Stimulated activated CD4-positive, alpha-beta T cell treated with anti-CD3 and anti-CD28 coated beads, TNF-alpha, amount 100 ng/mL, for 4 hours (primary cell): ENCODE results near the gene METTL2B.
"Not testable (repeated sequence)": the region's sequence is repeated elsewhere in the genome, so short reads cannot be mapped to it uniquely, and the experiment has no call there.

ENCODE experiments used
- DNase-seq, 3 experiments: peaks; one replicate each; pipeline ENCODE4 v3.0.0-alpha.2; 2020; ENCODE audit warnings: low read depth in 3 of 3

METTL2B gene

GRCh38 chr7:128523932-128524524, 47.5 kb downstream of the METTL2B start:
- not testable (repeated sequence) for DNase-seq

- DNase-seq, result not testable (repeated sequence)
Measured at GRCh38 chr7:128525584-128525983, 49.0 kb downstream of the METTL2B start.

GRCh38 chr7:128526062-128526466, 49.5 kb downstream of the METTL2B start:
- DNase-seq, result not testable (repeated sequence)

- DNase-seq, result not testable (repeated sequence)
Measured at GRCh38 chr7:128529191-128529590, 52.6 kb downstream of the METTL2B start.

- DNase-seq, result peak; percentile 12 to 13 (median 13)
Measured at GRCh38 chr7:128530121-128530854, 53.7 kb downstream of the METTL2B start.

- no peak for DNase-seq
Measured at GRCh38 chr7:128530855-128531104, 54.2 kb downstream of the METTL2B start.

GRCh38 chr7:128531105-128531954, 54.8 kb downstream of the METTL2B start:
- peak; percentile 50 to 68 (median 68) for DNase-seq

- peak in 1 of 3 experiments; percentile 11 for DNase-seq
Measured at GRCh38 chr7:128531955-128532478, 55.5 kb downstream of the METTL2B start.

- DNase-seq, result not testable (repeated sequence)
Measured at GRCh38 chr7:128532956-128533355, 56.4 kb downstream of the METTL2B start.

- not testable (repeated sequence) for DNase-seq
Measured at GRCh38 chr7:128537410-128537809, 60.9 kb downstream of the METTL2B start.

- DNase-seq, result not testable (repeated sequence)
Measured at GRCh38 chr7:128542530-128542929, 66.0 kb downstream of the METTL2B start.

GRCh38 chr7:128543300-128543699, 66.8 kb downstream of the METTL2B start:
- DNase-seq, result not testable (repeated sequence)

GRCh38 chr7:128546319-128546851, 69.8 kb downstream of the METTL2B start:
- not testable (repeated sequence) for DNase-seq

GRCh38 chr7:128550920-128551319, 74.4 kb downstream of the METTL2B start:
- DNase-seq, result no peak

- DNase-seq, result not testable (repeated sequence)
Measured at GRCh38 chr7:128554394-128554793, 77.8 kb downstream of the METTL2B start.
